DMS114 treated with DMSO at 0.1 percent for 48 hours (cell line): ENCODE measurements around the gene MS4A5.

Experiments used
- DNase-seq: peaks from one replicate; lab custom pipeline; 2025; ENCODE audit not compliant: unreplicated experiment; lab: John Stamatoyannopoulos, UW

The MS4A5 gene

GRCh38 chr11:60477035-60477445 is 47.7 kb downstream of the MS4A5 start:
- DNase-seq = no peak

GRCh38 chr11:60482361-60482760 is 53.0 kb downstream of the MS4A5 start:
- DNase-seq = no peak

GRCh38 chr11:60485987-60486386 is 56.6 kb downstream of the MS4A5 start:
- DNase-seq = peak; percentile 2

GRCh38 chr11:60492488-60493009 is 63.2 kb downstream of the MS4A5 start, which contains the start of gene MS4A12:
Gene MS4A12, plus strand, starts transcription at chr11:60492778. Its CDS starts 4,541 bp downstream, at chr11:60497319.
- DNase-seq = no peak

DNA sequence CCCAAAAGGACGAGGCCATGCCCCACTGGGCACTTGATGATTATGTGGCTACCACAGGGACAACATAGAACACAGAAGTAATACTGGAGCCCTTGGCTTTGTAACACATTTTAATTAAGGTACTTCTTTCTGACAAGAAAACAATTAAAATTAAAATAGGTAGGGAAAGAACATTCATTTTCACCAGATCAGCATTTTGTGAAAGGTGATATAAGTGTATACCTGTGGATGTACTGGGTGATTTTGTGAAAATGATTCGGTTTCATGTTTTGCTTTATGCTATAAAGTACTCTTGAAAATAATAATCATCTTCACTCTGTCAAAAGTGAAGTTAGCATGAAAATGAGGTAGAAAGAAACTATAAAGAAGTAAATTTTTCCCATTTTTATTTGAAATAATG is 64.1 kb downstream of the MS4A5 start:
- no peak for DNase-seq
